Calu3 (cell line): Measurements from ENCODE around the gene GOLGA3. TPM values are rescaled to one million over a fixed set of nuclear protein-coding genes. Genes with fewer than 3 reads are reported as not detected.

Experiments
- BruUV-seq: library from RNA; stranded (reverse); fragments of 400-500 nt; replicated peaks from 2 replicates; lab custom pipeline; 2021; lab: Mats Ljungman, UMichigan
- CTCF ChIA-PET: fragments of 300-600 bp; sonication (Branson Sonifier 250); formaldehyde crosslinking; loops from one replicate; lab custom pipeline; 2022; ENCODE audit warnings: antibody characterized with exemption; lab: Charles Lee
- DNase-seq: peaks from one replicate; pipeline ENCODE4 v3.0.0; 2022
- H3K27ac Mint-ChIP-seq: one replicate; pipeline ENCODE4 v1.8.0; 2022; ENCODE audit warnings: mixed read lengths; ENCODE audit not compliant: unreplicated experiment
- H3K27me3 Mint-ChIP-seq: one replicate; pipeline ENCODE4 v1.8.0; 2022; ENCODE audit warnings: mixed read lengths; ENCODE audit not compliant: unreplicated experiment
- H3K36me3 Mint-ChIP-seq: one replicate; pipeline ENCODE4 v1.8.0; 2022; ENCODE audit warnings: mild to moderate bottlenecking, moderate library complexity, mixed read lengths; ENCODE audit not compliant: insufficient read depth, unreplicated experiment
- H3K4me1 Mint-ChIP-seq: one replicate; pipeline ENCODE4 v1.8.0; 2022; ENCODE audit warnings: mild to moderate bottlenecking, low read depth, mixed read lengths; ENCODE audit not compliant: unreplicated experiment
- H3K4me3 Mint-ChIP-seq: one replicate; pipeline ENCODE4 v1.8.0; 2022; ENCODE audit warnings: mild to moderate bottlenecking, low read depth, moderate library complexity, mixed read lengths; ENCODE audit not compliant: unreplicated experiment
- H3K9me3 Mint-ChIP-seq: one replicate; pipeline ENCODE4 v1.8.0; 2022; ENCODE audit warnings: low read depth, mixed read lengths; ENCODE audit not compliant: unreplicated experiment
- intact Hi-C: fragments of 100-400 bp; cut with micrococcal nuclease; formaldehyde crosslinking; loops from one replicate; pipeline ENCODE4 v1.10.0; 2022; ENCODE audit not compliant: unreplicated experiment
- total RNA-seq: library from RNA; stranded (reverse); gene quantifications from 2 replicates; pipeline ENCODE4 v1.2.3, GENCODE V29; 2022
- TF ChIP-seq, protein P1 (sequence below): fragments of 200-600 bp; IDR thresholded peaks from one replicate; pipeline ENCODE4 v1.8.0; 2022; ENCODE audit warnings: antibody characterized with exemption; ENCODE audit not compliant: unreplicated experiment

GOLGA3 gene
- total RNA-seq, 1 experiment from 2014 or later = 116 TPM

DNA sequence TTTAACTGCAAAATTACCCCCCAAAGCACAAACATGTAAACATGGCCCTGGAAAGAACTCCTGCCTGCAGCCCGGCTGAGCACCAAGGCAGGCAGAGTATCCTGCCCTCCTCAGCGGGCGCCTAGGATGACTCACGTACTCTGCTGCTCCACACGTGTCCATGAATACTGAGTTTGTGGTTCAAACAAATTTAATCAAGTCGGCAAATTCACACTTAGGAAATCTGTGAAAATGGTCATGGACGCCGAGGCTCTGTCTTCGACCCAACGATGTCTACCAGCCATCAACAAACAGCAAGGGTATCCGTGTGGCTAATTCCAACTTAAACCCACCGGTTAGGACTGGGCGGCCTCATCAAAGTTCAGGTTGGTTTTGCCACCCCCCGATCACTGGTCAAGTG, 25.5 kb downstream of the GOLGA3 start:
- Mint-ChIP-seq H3K4me1 (no peaks in the 10 kb centered on the region), H3K27me3 (no peaks in the 10 kb centered on the region), H3K4me3 (no peak overlapping the region), H3K36me3 (peaks cover 84% of the 10 kb centered on the region), H3K27ac (no peak overlapping the region), H3K9me3 (no peaks in the 10 kb centered on the region)
- intact Hi-C loops = no loop called here
- no TSS peak for BruUV-seq
- DNase-seq = no peak
- TF ChIP-seq, protein P1, sequence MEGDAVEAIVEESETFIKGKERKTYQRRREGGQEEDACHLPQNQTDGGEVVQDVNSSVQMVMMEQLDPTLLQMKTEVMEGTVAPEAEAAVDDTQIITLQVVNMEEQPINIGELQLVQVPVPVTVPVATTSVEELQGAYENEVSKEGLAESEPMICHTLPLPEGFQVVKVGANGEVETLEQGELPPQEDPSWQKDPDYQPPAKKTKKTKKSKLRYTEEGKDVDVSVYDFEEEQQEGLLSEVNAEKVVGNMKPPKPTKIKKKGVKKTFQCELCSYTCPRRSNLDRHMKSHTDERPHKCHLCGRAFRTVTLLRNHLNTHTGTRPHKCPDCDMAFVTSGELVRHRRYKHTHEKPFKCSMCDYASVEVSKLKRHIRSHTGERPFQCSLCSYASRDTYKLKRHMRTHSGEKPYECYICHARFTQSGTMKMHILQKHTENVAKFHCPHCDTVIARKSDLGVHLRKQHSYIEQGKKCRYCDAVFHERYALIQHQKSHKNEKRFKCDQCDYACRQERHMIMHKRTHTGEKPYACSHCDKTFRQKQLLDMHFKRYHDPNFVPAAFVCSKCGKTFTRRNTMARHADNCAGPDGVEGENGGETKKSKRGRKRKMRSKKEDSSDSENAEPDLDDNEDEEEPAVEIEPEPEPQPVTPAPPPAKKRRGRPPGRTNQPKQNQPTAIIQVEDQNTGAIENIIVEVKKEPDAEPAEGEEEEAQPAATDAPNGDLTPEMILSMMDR = no peak
- CTCF ChIA-PET = no interaction called here

GRCh38 chr12:132801741-132802140, 26.9 kb downstream of the GOLGA3 start:
- Mint-ChIP-seq H3K4me1 (no peaks in the 10 kb centered on the region), H3K36me3 (peaks cover 84% of the 10 kb centered on the region), H3K27ac (no peak overlapping the region), H3K4me3 (no peak overlapping the region), H3K9me3 (no peaks in the 10 kb centered on the region), H3K27me3 (no peaks in the 10 kb centered on the region)
- no peak for DNase-seq
- CTCF ChIA-PET = no interaction called here
- TF ChIP-seq, protein P1 = no peak
- intact Hi-C loops = no loop called here
- BruUV-seq = no TSS peak

DNA sequence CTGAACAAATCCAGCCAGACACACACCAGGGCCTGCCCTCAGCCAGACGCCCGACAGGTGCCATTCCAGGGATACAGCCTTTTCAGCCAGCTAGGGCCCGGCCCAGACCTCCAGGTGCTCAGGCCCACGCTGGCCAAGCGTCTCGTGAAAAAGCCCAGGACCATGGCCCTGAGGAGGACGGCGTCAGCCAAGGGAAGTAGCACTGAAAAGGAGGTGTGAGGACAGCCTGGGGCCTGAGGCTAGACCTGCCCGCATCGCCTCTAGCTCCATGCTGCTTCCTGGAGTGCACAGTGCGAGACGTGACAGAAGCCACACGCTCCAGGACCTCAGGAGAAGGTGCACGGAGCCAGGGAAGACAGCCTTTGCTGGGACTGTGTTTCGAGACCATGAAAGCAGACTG, 29.8 kb downstream of the GOLGA3 start:
- no TSS peak for BruUV-seq
- Mint-ChIP-seq H3K27ac (no peak overlapping the region), H3K9me3 (no peaks in the 10 kb centered on the region), H3K27me3 (no peaks in the 10 kb centered on the region), H3K4me3 (no peak overlapping the region), H3K36me3 (peaks cover 84% of the 10 kb centered on the region), H3K4me1 (no peaks in the 10 kb centered on the region)
- intact Hi-C loops = no loop called here
- TF ChIP-seq, protein P1 = no peak
- DNase-seq = no peak
- CTCF ChIA-PET = no interaction called here

- Mint-ChIP-seq H3K27me3 (no peaks in the 10 kb centered on the region), H3K27ac (no peak overlapping the region), H3K4me1 (no peaks in the 10 kb centered on the region), H3K36me3 (peaks cover 78% of the 10 kb centered on the region), H3K9me3 (no peaks in the 10 kb centered on the region), H3K4me3 (no peak overlapping the region)
- CTCF ChIA-PET = interaction anchor here (0.6 to 0.7 kb wide), 2 partner anchors 14 to 55 kb away, joined by 3 to 5 read pairs; no protein-coding TSS in a partner anchor
- BruUV-seq = no TSS peak
- TF ChIP-seq, protein P1 = no peak
- intact Hi-C loops = no loop called here
- DNase-seq = no peak
These were observed 30.7 kb downstream of the GOLGA3 start for GRCh38 chr12:132797820-132798570.
